Tibial artery (tissue), 4 donors: ENCODE data around the gene WRAP53.
A peak's percentile ranks its signal among the peaks of the same experiment; 100 is the strongest.

Source experiments
- DNase-seq, 2 donors: peaks; one replicate each; pipeline ENCODE4 v3.0.0-alpha.2; 2019
- H3K27ac ChIP-seq, 2 donors: fragments of 200-600 bp; sonication (generic) in 1 of 2; 1 replicate in 1 of 2; 2 replicates in 1 of 2; pipeline ENCODE4 v1.5.1; 2018 to 2019; ENCODE audit warnings: mild to moderate bottlenecking in 1 of 2
- H3K27me3 ChIP-seq, 2 donors: fragments of 200-600 bp; sonication (generic) in 1 of 2; one replicate each; pipeline versions ENCODE4 v1.5.1 to v1.6.0; 2016 to 2019
- H3K36me3 ChIP-seq, 3 donors: fragments of 200-600 bp; sonication (generic) in 2 of 3; one replicate each; pipeline ENCODE4 v1.5.1; 2016 to 2019; ENCODE audit warnings: mild to moderate bottlenecking in 2 of 3
- H3K4me1 ChIP-seq, 4 donors: fragments of 200-600 bp; sonication (generic) in 2 of 4; 1 replicate in 3 of 4; 2 replicates in 1 of 4; pipeline ENCODE4 v1.5.1; 2016 to 2019
- H3K4me3 ChIP-seq, 2 donors: fragments of 200-600 bp; sonication (generic) in 1 of 2; 1 replicate in 1 of 2; 2 replicates in 1 of 2; pipeline ENCODE4 v1.5.1; 2018 to 2019; ENCODE audit warnings: mild to moderate bottlenecking in 2 of 2
- H3K9me3 ChIP-seq, 3 donors: fragments of 200-600 bp; sonication (generic) in 1 of 3; one replicate each; pipeline ENCODE4 v1.5.1; 2016 to 2019
- intact Hi-C: fragments of 100-400 bp; cut with DNase I; formaldehyde crosslinking; loops from one replicate; pipeline ENCODE4 v1.15.0; 2023; ENCODE audit warnings: low total_unique reads
- TF ChIP-seq, protein P1 (sequence below), 2 experiments: fragments of 200-600 bp in 1 of 2; fragments of 450-650 bp in 1 of 2; IDR thresholded peaks; one replicate each; pipeline ENCODE4 v1.5.1; 2017 to 2019; ENCODE audit warnings: antibody characterized with exemption in 2 of 2, mild to moderate bottlenecking in 1 of 2, moderate library complexity in 1 of 2

The WRAP53 gene

DNA sequence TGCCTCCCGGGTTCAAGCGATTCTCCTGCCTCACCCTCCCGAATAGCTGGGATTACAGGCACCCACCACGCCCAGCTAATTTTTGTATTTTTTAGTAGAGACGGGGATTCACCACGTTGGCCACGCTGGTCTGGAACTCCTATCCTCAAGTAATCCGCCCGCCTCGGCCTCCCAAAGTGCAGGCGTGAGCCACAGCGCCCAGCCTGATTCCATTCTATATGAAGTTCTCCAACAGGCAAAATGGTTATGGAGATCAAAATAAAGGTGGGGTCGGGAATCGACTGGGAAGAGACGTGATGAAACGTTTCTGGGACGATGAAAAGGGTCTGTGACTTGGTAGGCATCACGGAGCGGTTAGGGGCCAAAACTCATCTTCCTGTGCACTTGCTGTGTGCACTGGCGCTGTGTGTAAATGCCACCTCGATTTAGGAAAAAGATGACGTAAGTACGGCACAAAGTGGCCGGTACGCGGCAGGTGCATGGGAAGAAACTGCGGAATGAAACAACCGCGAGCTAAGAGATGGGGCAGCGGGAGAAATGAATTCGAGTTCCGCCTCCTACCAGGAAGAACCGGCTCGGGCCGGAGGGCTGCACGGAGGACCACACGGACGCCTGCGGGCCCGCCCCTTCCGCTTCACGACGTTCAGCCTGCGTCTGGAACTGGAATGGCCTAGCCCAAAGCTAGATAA lies 2.6 kb upstream of the WRAP53 start:
- peak; percentile 91 to 96 for DNase-seq
- intact Hi-C loops, result loop anchor here (5.0 kb wide), 1 partner anchor 58 kb away; the partner anchor contains the start of gene SAT2

GRCh38 chr17:7686222-7687071 lies 1.8 kb upstream of the WRAP53 start:
- Histone ChIP-seq H3K9me3 (no peaks in the 10 kb centered on the region), H3K27me3 (no peaks in the 10 kb centered on the region), H3K27ac (peak overlapping the region; percentile 93 to 94), H3K4me1 (peaks cover 0 to 33% (median 21%) of the 10 kb centered on the region in 4 donors), H3K36me3 (no peaks in the 10 kb centered on the region), H3K4me3 (peak overlapping the region; percentile 82 to 87)
- DNase-seq, result peak; percentile 75 to 88
- intact Hi-C loops, result loop anchor here (5.0 kb wide), 1 partner anchor 59 kb away; the partner anchor contains the start of gene SAT2
- TF ChIP-seq, protein P1, sequence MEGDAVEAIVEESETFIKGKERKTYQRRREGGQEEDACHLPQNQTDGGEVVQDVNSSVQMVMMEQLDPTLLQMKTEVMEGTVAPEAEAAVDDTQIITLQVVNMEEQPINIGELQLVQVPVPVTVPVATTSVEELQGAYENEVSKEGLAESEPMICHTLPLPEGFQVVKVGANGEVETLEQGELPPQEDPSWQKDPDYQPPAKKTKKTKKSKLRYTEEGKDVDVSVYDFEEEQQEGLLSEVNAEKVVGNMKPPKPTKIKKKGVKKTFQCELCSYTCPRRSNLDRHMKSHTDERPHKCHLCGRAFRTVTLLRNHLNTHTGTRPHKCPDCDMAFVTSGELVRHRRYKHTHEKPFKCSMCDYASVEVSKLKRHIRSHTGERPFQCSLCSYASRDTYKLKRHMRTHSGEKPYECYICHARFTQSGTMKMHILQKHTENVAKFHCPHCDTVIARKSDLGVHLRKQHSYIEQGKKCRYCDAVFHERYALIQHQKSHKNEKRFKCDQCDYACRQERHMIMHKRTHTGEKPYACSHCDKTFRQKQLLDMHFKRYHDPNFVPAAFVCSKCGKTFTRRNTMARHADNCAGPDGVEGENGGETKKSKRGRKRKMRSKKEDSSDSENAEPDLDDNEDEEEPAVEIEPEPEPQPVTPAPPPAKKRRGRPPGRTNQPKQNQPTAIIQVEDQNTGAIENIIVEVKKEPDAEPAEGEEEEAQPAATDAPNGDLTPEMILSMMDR (IDR thresholded peaks at IDR 0.05), result no peak

More for the DNA sequence above, 2.6 kb upstream of the WRAP53 start:
- Histone ChIP-seq H3K27me3 (no peaks in the 10 kb centered on the region), H3K9me3 (no peaks in the 10 kb centered on the region), H3K36me3 (no peaks in the 10 kb centered on the region), H3K4me1 (peaks cover 0 to 33% (median 21%) of the 10 kb centered on the region in 4 donors), H3K4me3 (peak overlapping the region; percentile 82 to 87), H3K27ac (peak overlapping the region; percentile 93 to 94)
- TF ChIP-seq, protein P1 (IDR thresholded peaks at IDR 0.05), result no peak

- H3K9me3 ChIP-seq, result no peaks in the 10 kb centered on the region
- TF ChIP-seq, protein P1 (IDR thresholded peaks at IDR 0.05), result no peak
- H3K27me3 ChIP-seq, result no peaks in the 10 kb centered on the region
- peak within 1 kb of the TSS; percentile 82 to 87 for H3K4me3 ChIP-seq
- peak within 1 kb of the TSS; percentile 93 to 94 for H3K27ac ChIP-seq
- no peaks in the 10 kb centered on the region for H3K36me3 ChIP-seq
- H3K4me1 ChIP-seq, result peaks cover 0 to 33% (median 21%) of the 10 kb centered on the region in 4 donors
- intact Hi-C loops, result loop anchor here (5.0 kb wide), 1 partner anchor 60 kb away; the partner anchor contains the start of gene SAT2
- peak; percentile 90 to 94 for DNase-seq
Observed at GRCh38 chr17:7687072-7687907, 987 bp upstream of the WRAP53 start, which contains the start of gene TP53. Gene TP53 (minus strand): TSS chr17:7687490. CDS start chr17:7676594, 10,896 bp downstream.

- no peak for DNase-seq
- H3K27ac ChIP-seq, result peak overlapping the region; percentile 66 to 94
- H3K36me3 ChIP-seq, result no peaks in the 10 kb centered on the region
- H3K4me1 ChIP-seq, result peaks cover 0 to 32% (median 20%) of the 10 kb centered on the region in 4 donors
- no peaks in the 10 kb centered on the region for H3K27me3 ChIP-seq
- intact Hi-C loops, result loop anchor here (5.0 kb wide), 1 partner anchor 62 kb away; the partner anchor contains the start of gene SAT2
- TF ChIP-seq, protein P1 (IDR thresholded peaks at IDR 0.05), result no peak
- peak overlapping the region; percentile 82 to 87 for H3K4me3 ChIP-seq
- no peaks in the 10 kb centered on the region for H3K9me3 ChIP-seq
Observed at GRCh38 chr17:7688808-7689316, 585 bp downstream of the WRAP53 start.

GRCh38 chr17:7695586-7695985 lies 7.3 kb downstream of the WRAP53 start:
- Histone ChIP-seq H3K9me3 (no peaks in the 10 kb centered on the region), H3K4me1 (no peaks in the 10 kb centered on the region), H3K27me3 (no peaks in the 10 kb centered on the region), H3K36me3 (peaks cover 3 to 23% (median 4%) of the 10 kb centered on the region in 3 donors), H3K4me3 (no peak overlapping the region), H3K27ac (no peak overlapping the region)
- no peak for DNase-seq
- TF ChIP-seq, protein P1 (IDR thresholded peaks at IDR 0.05), result no peak
- intact Hi-C loops, result no loop called here
